Cardiac fibroblast (primary cell): ENCODE data around the gene CSF1.

Experiments
- DNase-seq, 2 donors: peaks; one replicate each; pipeline versions ENCODE4 v3.0.0 to v3.0.0-alpha.2; 2010; ENCODE audit warnings: low read depth in 2 of 2
- H3K4me3 ChIP-seq, 2 donors: replicated peaks in 1 of 2; 1 replicate in 1 of 2; 2 replicates in 1 of 2; pipeline ENCODE4 v1.5.1; 2011; ENCODE audit warnings: low read depth in 2 of 2, low read length in 2 of 2, mild to moderate bottlenecking in 2 of 2, moderate library complexity in 1 of 2
- TF ChIP-seq, protein P1 (sequence below): IDR thresholded peaks from one replicate; pipeline ENCODE4 v1.5.1; 2011; ENCODE audit warnings: low read depth, mild to moderate bottlenecking, low read length, inconsistent platforms

The CSF1 gene

DNA sequence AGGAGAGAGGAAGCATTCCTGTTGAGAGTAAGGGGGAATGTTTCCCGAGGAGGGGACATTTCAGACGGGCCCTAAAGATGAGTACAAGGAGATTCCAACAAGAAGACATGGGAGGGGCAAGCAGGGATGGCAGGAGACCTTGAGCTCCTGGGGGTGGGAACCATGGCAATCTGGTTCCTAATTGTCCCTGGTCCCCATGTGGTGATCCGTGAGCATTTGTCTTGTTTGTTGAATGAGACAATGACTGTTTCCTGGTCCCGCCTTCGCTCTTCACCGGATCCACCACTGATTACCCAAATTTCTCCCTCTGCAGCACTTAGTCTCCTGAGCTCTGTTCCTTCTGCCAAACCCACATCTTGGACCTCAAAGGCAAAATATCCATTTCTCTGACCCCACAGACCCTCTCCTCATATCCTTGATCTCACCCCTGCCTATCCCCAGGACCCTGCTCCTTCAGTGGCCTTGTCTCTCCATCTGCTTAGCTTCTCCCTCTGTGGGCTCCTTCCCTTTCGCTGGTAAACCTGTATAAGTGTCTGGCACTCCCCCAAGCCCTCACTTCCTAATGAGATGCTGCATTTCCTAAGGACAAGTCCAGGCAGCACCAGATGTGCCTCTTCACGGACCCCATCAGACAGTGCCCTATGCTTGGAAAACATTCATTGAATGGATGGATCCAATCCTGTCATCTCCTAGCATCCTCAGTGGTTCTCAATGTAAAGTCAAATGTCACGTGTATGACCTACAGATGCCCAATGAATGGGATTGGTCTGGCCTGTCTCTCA lies 8.3 kb upstream of the CSF1 start:
- no peak for DNase-seq
- H3K4me3 ChIP-seq: no peak overlapping the region
- TF ChIP-seq, protein P1, sequence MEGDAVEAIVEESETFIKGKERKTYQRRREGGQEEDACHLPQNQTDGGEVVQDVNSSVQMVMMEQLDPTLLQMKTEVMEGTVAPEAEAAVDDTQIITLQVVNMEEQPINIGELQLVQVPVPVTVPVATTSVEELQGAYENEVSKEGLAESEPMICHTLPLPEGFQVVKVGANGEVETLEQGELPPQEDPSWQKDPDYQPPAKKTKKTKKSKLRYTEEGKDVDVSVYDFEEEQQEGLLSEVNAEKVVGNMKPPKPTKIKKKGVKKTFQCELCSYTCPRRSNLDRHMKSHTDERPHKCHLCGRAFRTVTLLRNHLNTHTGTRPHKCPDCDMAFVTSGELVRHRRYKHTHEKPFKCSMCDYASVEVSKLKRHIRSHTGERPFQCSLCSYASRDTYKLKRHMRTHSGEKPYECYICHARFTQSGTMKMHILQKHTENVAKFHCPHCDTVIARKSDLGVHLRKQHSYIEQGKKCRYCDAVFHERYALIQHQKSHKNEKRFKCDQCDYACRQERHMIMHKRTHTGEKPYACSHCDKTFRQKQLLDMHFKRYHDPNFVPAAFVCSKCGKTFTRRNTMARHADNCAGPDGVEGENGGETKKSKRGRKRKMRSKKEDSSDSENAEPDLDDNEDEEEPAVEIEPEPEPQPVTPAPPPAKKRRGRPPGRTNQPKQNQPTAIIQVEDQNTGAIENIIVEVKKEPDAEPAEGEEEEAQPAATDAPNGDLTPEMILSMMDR: no peak

- no peak for DNase-seq
- TF ChIP-seq, protein P1: no peak
- no peak overlapping the region for H3K4me3 ChIP-seq
These were observed 7.2 kb upstream of the CSF1 start for GRCh38 chr1:109903376-109903930.

GRCh38 chr1:109904105-109904817 lies 6.4 kb upstream of the CSF1 start:
- TF ChIP-seq, protein P1: no peak

DNA sequence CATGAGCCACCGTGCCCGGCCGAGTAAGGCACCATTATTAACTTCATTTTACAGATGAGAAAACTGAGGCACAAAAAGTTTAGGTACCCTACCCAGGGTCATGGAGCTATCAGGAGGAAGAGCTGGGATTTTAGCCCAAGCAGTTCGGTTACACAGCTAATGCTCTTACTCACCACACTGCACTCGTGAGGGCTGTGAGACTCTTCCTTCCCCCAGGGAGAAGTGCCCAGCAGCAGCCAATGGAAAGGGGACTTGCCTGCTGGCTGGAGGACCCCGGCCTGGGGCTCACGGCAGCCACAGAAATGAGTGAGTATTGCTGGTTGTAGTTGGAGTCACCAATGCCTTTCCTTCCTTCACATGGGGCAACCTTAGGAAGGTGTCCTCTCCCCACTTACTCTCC lies 5.2 kb upstream of the CSF1 start:
- DNase-seq: no peak
- no peak overlapping the region for H3K4me3 ChIP-seq
- TF ChIP-seq, protein P1: no peak

More at GRCh38 chr1:109904105-109904817, 6.4 kb upstream of the CSF1 start:
- no peak for DNase-seq
- H3K4me3 ChIP-seq: no peak overlapping the region

- no peak overlapping the region for H3K4me3 ChIP-seq
- DNase-seq: no peak
- TF ChIP-seq, protein P1: no peak
These were observed 4.3 kb upstream of the CSF1 start for GRCh38 chr1:109906160-109906838.

DNA sequence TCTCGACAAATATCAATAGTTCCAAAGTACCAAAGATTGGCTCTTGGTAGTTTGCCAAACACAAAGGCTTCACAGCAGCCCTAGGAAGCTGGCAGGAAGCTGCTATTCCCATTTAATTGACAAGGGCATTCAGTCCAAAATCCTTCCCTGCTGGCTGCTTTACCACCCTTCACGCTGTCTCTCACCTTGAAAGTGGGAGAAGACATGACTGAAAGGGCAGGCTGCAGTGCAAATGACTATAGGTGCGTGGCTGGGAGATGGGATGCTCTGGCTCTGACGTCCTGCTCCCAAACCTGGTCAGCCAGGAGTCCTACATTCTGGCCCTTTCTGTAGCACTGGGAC lies 3.8 kb upstream of the CSF1 start:
- DNase-seq: no peak
- H3K4me3 ChIP-seq: no peak overlapping the region
- TF ChIP-seq, protein P1: no peak
